Caco-2 (cell line): Measurements from ENCODE around the gene CLIC5. TPM values are rescaled to one million over a fixed set of nuclear protein-coding genes. Genes with fewer than 3 reads are reported as not detected.
A peak's percentile ranks its signal among the peaks of the same experiment; 100 is the strongest.

Source experiments
- BruUV-seq: library from RNA; stranded (reverse); fragments of 400-500 nt; replicated peaks from 2 replicates; lab custom pipeline; 2021; lab: Mats Ljungman, UMichigan
- CTCF ChIA-PET: fragments of 300-600 bp; sonication (Branson Sonifier 250); formaldehyde crosslinking; loops from one replicate; lab custom pipeline; 2022; ENCODE audit warnings: antibody characterized with exemption; lab: Charles Lee
- POLR2A ChIA-PET: fragments of 300-600 bp; sonication (Branson Sonifier 250); formaldehyde crosslinking; loops from one replicate; lab custom pipeline; 2022; ENCODE audit warnings: antibody characterized with exemption; lab: Charles Lee
- DNase-seq, 2 experiments: peaks; one replicate each; pipeline versions ENCODE4 v3.0.0 to v3.0.0-alpha.2; 2020 to 2022
- H3K27me3 ChIP-seq: replicated peaks from 2 replicates; pipeline ENCODE4 v1.6.0; 2011; ENCODE audit warnings: low read length; ENCODE audit not compliant: control insufficient read depth, insufficient read depth
- H3K36me3 ChIP-seq: 2 replicates; pipeline ENCODE4 v1.5.1; 2011; ENCODE audit warnings: low read length; ENCODE audit not compliant: control insufficient read depth, insufficient read depth
- H3K4me1 ChIP-seq: fragments of 250-450 bp; sonication (Bioruptor Pico); 2 replicates; pipeline ENCODE4 v1.5.1; 2020; ENCODE audit warnings: mild to moderate bottlenecking
- H3K4me3 ChIP-seq: 2 replicates; pipeline ENCODE4 v1.5.1; 2011; ENCODE audit warnings: low read depth, mild to moderate bottlenecking, control low read depth, low read length
- H3K9me3 ChIP-seq: fragments of 250-450 bp; sonication (Bioruptor Pico); 2 replicates; pipeline ENCODE4 v1.5.1; 2020; ENCODE audit warnings: mild to moderate bottlenecking, moderate library complexity
- H3K27ac Mint-ChIP-seq: one replicate; pipeline ENCODE4 v1.8.0; 2022; ENCODE audit warnings: mixed read lengths; ENCODE audit not compliant: unreplicated experiment
- H3K27me3 Mint-ChIP-seq: one replicate; pipeline ENCODE4 v1.8.0; 2022; ENCODE audit warnings: mixed read lengths; ENCODE audit not compliant: insufficient read depth, unreplicated experiment
- H3K36me3 Mint-ChIP-seq: one replicate; pipeline ENCODE4 v1.8.0; 2022; ENCODE audit warnings: mild to moderate bottlenecking, mixed read lengths; ENCODE audit not compliant: insufficient read depth, unreplicated experiment
- H3K4me1 Mint-ChIP-seq: one replicate; pipeline ENCODE4 v1.8.0; 2022; ENCODE audit warnings: low read depth, mixed read lengths; ENCODE audit not compliant: unreplicated experiment
- H3K4me3 Mint-ChIP-seq: one replicate; pipeline ENCODE4 v1.8.0; 2022; ENCODE audit warnings: mild to moderate bottlenecking, moderate library complexity, mixed read lengths; ENCODE audit not compliant: unreplicated experiment
- H3K9me3 Mint-ChIP-seq: one replicate; pipeline ENCODE4 v1.8.0; 2022; ENCODE audit warnings: mixed read lengths; ENCODE audit not compliant: unreplicated experiment
- intact Hi-C: fragments of 100-400 bp; cut with micrococcal nuclease; formaldehyde crosslinking; loops from one replicate; pipeline ENCODE4 v1.10.0; 2022; ENCODE audit not compliant: unreplicated experiment
- total RNA-seq: library from RNA; stranded (reverse); gene quantifications from 2 replicates; pipeline ENCODE4 v1.2.3, GENCODE V29; 2022
- TF ChIP-seq, protein P1 (sequence below), 2 experiments: fragments of 200-600 bp in 1 of 2; IDR thresholded peaks; 1 replicate in 1 of 2; 2 replicates in 1 of 2; pipeline versions ENCODE4 v1.5.1 to v1.8.0; 2011 to 2022; ENCODE audit warnings: antibody characterized with exemption in 1 of 2, control low read depth in 1 of 2, inconsistent platforms in 1 of 2, low read depth in 1 of 2, low read length in 1 of 2, mild to moderate bottlenecking in 1 of 2, moderate library complexity in 1 of 2; ENCODE audit not compliant: insufficient read depth in 1 of 2, severe bottlenecking in 1 of 2, unreplicated experiment in 1 of 2

CLIC5 gene
- total RNA-seq, 1 experiment from 2014 or later = 15.1 TPM

DNA sequence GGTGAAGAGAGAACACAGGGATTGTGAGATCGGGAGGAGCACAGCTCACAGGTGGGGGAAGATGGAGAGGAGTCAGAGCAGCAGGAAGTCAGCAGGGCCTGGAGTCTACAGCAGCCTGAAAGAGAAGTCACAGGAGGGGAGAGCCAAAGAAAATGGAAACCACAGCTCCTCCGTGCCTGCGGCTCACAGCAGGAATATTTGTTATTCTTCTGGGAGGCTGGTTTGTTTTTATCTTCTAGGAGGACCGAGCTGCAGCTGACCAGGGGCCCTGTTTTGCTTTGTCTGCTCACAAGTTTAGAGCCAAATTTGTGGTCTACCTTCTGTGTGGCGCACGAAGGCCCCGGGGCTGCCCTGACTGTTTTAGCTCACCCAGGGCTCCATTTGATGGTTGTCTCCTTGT is 81.8 kb downstream of the CLIC5 start:
- BruUV-seq = no TSS peak
- H3K36me3 Mint-ChIP-seq = no peaks in the 10 kb centered on the region
- TF ChIP-seq, protein P1, sequence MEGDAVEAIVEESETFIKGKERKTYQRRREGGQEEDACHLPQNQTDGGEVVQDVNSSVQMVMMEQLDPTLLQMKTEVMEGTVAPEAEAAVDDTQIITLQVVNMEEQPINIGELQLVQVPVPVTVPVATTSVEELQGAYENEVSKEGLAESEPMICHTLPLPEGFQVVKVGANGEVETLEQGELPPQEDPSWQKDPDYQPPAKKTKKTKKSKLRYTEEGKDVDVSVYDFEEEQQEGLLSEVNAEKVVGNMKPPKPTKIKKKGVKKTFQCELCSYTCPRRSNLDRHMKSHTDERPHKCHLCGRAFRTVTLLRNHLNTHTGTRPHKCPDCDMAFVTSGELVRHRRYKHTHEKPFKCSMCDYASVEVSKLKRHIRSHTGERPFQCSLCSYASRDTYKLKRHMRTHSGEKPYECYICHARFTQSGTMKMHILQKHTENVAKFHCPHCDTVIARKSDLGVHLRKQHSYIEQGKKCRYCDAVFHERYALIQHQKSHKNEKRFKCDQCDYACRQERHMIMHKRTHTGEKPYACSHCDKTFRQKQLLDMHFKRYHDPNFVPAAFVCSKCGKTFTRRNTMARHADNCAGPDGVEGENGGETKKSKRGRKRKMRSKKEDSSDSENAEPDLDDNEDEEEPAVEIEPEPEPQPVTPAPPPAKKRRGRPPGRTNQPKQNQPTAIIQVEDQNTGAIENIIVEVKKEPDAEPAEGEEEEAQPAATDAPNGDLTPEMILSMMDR (IDR thresholded peaks at IDR 0.05; ENCODE audit: insufficient read depth in 1 of 2, low read depth in 1 of 2, low read length in 1 of 2, severe bottlenecking in 1 of 2, unreplicated experiment in 1 of 2) = no peak
- no peaks in the 10 kb centered on the region for H3K36me3 ChIP-seq
- no peaks in the 10 kb centered on the region for H3K27me3 Mint-ChIP-seq
- intact Hi-C loops = loop anchor here (10.0 kb wide), 1 partner anchor 481 kb away; no protein-coding TSS in a partner anchor
- ChIA-PET CTCF (interaction anchor here (0.9 kb wide), 1 partner anchor 1314 kb away, joined by 3 read pairs; no protein-coding TSS in a partner anchor), POLR2A (no interaction called here)
- H3K27ac Mint-ChIP-seq = no peak overlapping the region
- H3K27me3 ChIP-seq = no peaks in the 10 kb centered on the region
- H3K4me1 ChIP-seq = 0 out of 2 replicates have a peak, but pooled peaks cover 4% of the 10 kb centered on the region
- no peaks in the 10 kb centered on the region for H3K4me1 Mint-ChIP-seq
- DNase-seq = no peak
- H3K9me3 ChIP-seq = no peaks in the 10 kb centered on the region
- H3K4me3 Mint-ChIP-seq = no peak overlapping the region
- H3K4me3 ChIP-seq = no peak overlapping the region
- H3K9me3 Mint-ChIP-seq = no peaks in the 10 kb centered on the region

DNA sequence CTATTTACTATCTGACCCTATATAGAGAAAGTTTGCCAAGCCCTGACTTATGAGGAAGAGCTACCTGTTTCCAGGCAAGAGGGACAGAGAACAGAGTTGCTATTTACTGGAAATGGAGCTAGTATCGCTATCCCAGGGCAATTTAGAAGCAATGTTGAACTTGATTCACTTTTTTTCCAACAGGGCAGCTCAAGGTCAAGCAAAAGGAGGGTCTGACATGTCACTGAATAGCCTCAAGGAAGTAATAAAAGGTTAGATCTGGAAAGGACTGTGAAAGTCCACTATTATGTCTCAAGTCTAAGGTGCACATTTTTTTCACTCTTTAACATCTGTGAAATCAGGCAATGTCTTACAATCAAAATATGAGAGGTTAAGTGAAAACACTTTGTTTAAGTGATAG is 84.4 kb downstream of the CLIC5 start:
- no peak for DNase-seq
- intact Hi-C loops = loop anchor here (2.0 to 10.0 kb wide), 3 partner anchors 16 to 484 kb away; no protein-coding TSS in a partner anchor
- Histone ChIP-seq H3K27me3 (no peaks in the 10 kb centered on the region), H3K9me3 (no peaks in the 10 kb centered on the region), H3K4me1 (0 out of 2 replicates have a peak, but pooled peaks cover 4% of the 10 kb centered on the region), H3K36me3 (no peaks in the 10 kb centered on the region), H3K4me3 (no peak overlapping the region)
- H3K4me1 Mint-ChIP-seq = no peaks in the 10 kb centered on the region
- no peaks in the 10 kb centered on the region for H3K27me3 Mint-ChIP-seq
- no peaks in the 10 kb centered on the region for H3K9me3 Mint-ChIP-seq
- BruUV-seq = no TSS peak
- ChIA-PET POLR2A (no interaction called here), CTCF (interaction anchor here (1.1 to 1.6 kb wide), 7 partner anchors 35 to 479 kb away, joined by 3 to 5 read pairs (median 3); no protein-coding TSS in a partner anchor)
- no peak overlapping the region for H3K27ac Mint-ChIP-seq
- no peak overlapping the region for H3K4me3 Mint-ChIP-seq
- no peaks in the 10 kb centered on the region for H3K36me3 Mint-ChIP-seq
- TF ChIP-seq, protein P1 (IDR thresholded peaks at IDR 0.05; ENCODE audit: insufficient read depth in 1 of 2, low read depth in 1 of 2, low read length in 1 of 2, severe bottlenecking in 1 of 2, unreplicated experiment in 1 of 2) = no peak

DNA sequence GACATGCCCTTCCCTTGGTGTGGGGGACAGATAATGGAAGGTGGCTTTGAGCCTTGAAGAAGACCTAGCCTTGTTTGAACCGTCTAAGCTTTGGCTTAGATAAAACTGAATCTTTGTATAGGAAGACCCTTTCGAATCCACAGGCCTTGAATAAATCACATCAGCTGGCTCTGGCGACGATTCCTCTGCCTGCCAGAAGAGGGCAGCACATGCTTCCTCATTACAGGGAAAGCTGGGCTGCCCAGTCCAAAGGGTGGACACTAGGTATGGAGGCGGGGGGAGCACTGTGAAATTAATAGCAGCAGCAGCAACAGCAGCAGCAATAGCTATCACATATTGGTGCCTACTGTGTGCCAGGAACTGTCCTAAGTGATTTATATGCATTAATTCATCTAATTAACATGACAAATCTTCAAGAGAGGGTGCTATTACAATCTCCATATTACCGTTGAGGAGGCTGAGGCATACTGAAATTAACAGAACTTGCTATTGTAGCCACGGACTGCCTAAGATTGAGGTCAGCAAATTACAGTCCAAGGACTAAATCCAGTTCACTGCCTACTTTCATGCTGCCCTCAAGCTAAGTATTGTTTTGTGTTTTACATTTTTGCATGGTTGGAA is 85.1 kb downstream of the CLIC5 start:
- H3K4me1 Mint-ChIP-seq = no peaks in the 10 kb centered on the region
- no peak overlapping the region for H3K27ac Mint-ChIP-seq
- no peaks in the 10 kb centered on the region for H3K27me3 Mint-ChIP-seq
- no peaks in the 10 kb centered on the region for H3K36me3 Mint-ChIP-seq
- H3K9me3 ChIP-seq = no peaks in the 10 kb centered on the region
- intact Hi-C loops = loop anchor here (1.0 to 10.0 kb wide), 4 partner anchors 16 to 484 kb away; partner anchors contain the start of gene CLIC5
- H3K4me1 ChIP-seq = 0 out of 2 replicates have a peak, but pooled peaks cover 4% of the 10 kb centered on the region
- DNase-seq = peak; percentile 69 to 75
- H3K27me3 ChIP-seq = no peaks in the 10 kb centered on the region
- no peak overlapping the region for H3K4me3 ChIP-seq
- H3K9me3 Mint-ChIP-seq = no peaks in the 10 kb centered on the region
- BruUV-seq = no TSS peak
- H3K4me3 Mint-ChIP-seq = no peak overlapping the region
- TF ChIP-seq, protein P1 (IDR thresholded peaks at IDR 0.05; ENCODE audit: insufficient read depth in 1 of 2, low read depth in 1 of 2, low read length in 1 of 2, severe bottlenecking in 1 of 2, unreplicated experiment in 1 of 2) = peak; percentile 92 to 93
- ChIA-PET CTCF (interaction anchor here (0.6 to 1.6 kb wide), 9 partner anchors 35 to 1199 kb away, joined by 3 to 5 read pairs (median 3); no protein-coding TSS in a partner anchor), POLR2A (no interaction called here)
- H3K36me3 ChIP-seq = no peaks in the 10 kb centered on the region
